B cell (primary cell): ENCODE results near the gene CRBN. TPM values are rescaled to one million over a fixed set of nuclear protein-coding genes. Genes with fewer than 3 reads are reported as not detected.
A peak's percentile ranks its signal among the peaks of the same experiment; 100 is the strongest.

Experiments
- ATAC-seq: fragments of 200-7000 bp; cut with Tn5 transposase; one replicate; pipeline ENCODE4 v1.10.0; 2021; ENCODE audit warnings: low read depth, mild to moderate bottlenecking, moderate number of reproducible peaks, moderate library complexity
- CTCF ChIA-PET: fragments of 350-600 bp; sonication (Branson Sonifier 250); formaldehyde crosslinking; loops from one replicate; lab custom pipeline; 2021; ENCODE audit warnings: antibody characterized with exemption, inconsistent platforms; lab: Charles Lee
- POLR2A ChIA-PET: fragments of 350-600 bp; sonication (Branson Sonifier 250); formaldehyde crosslinking; loops from one replicate; lab custom pipeline; 2021; ENCODE audit warnings: antibody characterized with exemption; lab: Charles Lee
- DNase-seq: peaks from one replicate; pipeline ENCODE4 v3.0.0; 2013
- H2AFZ ChIP-seq: 2 replicates; pipeline ENCODE4 v1.6.1; 2012; ENCODE audit warnings: mild to moderate bottlenecking, low read depth, low read length; ENCODE audit not compliant: insufficient read depth, poor library complexity, severe bottlenecking
- H3K27ac ChIP-seq, 2 donors: 1 replicate in 1 of 2; 2 replicates in 1 of 2; pipeline ENCODE4 v1.5.1; 2012 to 2013; ENCODE audit warnings: low read length in 2 of 2, mild to moderate bottlenecking in 2 of 2, moderate library complexity in 1 of 2
- H3K27me3 ChIP-seq, 4 experiments: fragments of 200-600 bp in 1 of 4; sonication (generic) in 1 of 4; replicated peaks in 1 of 4; 1 replicate in 2 of 4; 2 replicates in 2 of 4; pipeline versions ENCODE4 v1.6.1 to v1.7.0; 2013 to 2016; ENCODE audit warnings: low read length in 3 of 4, mild to moderate bottlenecking in 2 of 4, mixed read lengths in 1 of 4, moderate library complexity in 1 of 4; ENCODE audit not compliant: insufficient read depth in 4 of 4, control insufficient read depth in 3 of 4; ENCODE audit errors: control extremely low read depth in 1 of 4
- H3K36me3 ChIP-seq, 2 experiments: replicated peaks in 1 of 2; 1 replicate in 1 of 2; 2 replicates in 1 of 2; pipeline versions ENCODE4 v1.6.1 to v1.7.1; 2013; ENCODE audit warnings: low read length in 1 of 2; ENCODE audit not compliant: insufficient read depth in 2 of 2, control insufficient read depth in 1 of 2; ENCODE audit errors: control extremely low read depth in 1 of 2, extremely low read depth in 1 of 2
- H3K4me1 ChIP-seq, 2 donors: fragments of 200-600 bp in 1 of 2; sonication (generic) in 1 of 2; 1 replicate in 1 of 2; 2 replicates in 1 of 2; pipeline versions ENCODE4 v1.5.1 to v1.6.1; 2013 to 2017; ENCODE audit warnings: low read length in 2 of 2; ENCODE audit not compliant: control insufficient read depth in 2 of 2, insufficient read depth in 2 of 2
- H3K4me2 ChIP-seq: replicated peaks from 2 replicates; pipeline ENCODE3; 2012; ENCODE audit warnings: mild to moderate bottlenecking, low read depth, low read length; ENCODE audit not compliant: poor library complexity, severe bottlenecking
- H3K4me3 ChIP-seq, 5 experiments: fragments of 200-600 bp in 1 of 5; sonication (generic) in 1 of 5; 1 replicate in 3 of 5; 2 replicates in 2 of 5; pipeline versions ENCODE4 v1.5.1 to v1.7.0; 2011 to 2016; ENCODE audit warnings: low read length in 4 of 5, mild to moderate bottlenecking in 4 of 5, low read depth in 2 of 5, control low read depth in 1 of 5, moderate library complexity in 1 of 5; ENCODE audit not compliant: insufficient read depth in 1 of 5; ENCODE audit errors: control extremely low read depth in 1 of 5, extremely low read depth in 1 of 5
- H3K79me2 ChIP-seq: fragments of 200-600 bp; sonication (generic); one replicate; pipeline ENCODE4 v1.6.0; 2016; ENCODE audit warnings: low read length; ENCODE audit not compliant: control insufficient read depth, insufficient read depth
- H3K9ac ChIP-seq: fragments of 200-600 bp; sonication (generic); 2 replicates; pipeline ENCODE4 v1.6.1; 2017; ENCODE audit warnings: mild to moderate bottlenecking, low read length, moderate library complexity
- H3K9me3 ChIP-seq, 3 donors: one replicate each; pipeline versions ENCODE4 v1.6.1 to v1.7.1; 2013; ENCODE audit warnings: low read length in 2 of 3; ENCODE audit not compliant: control insufficient read depth in 2 of 3, insufficient read depth in 1 of 3; ENCODE audit errors: control extremely low read depth in 1 of 3
- H4K20me1 ChIP-seq: 2 replicates; pipeline ENCODE4 v1.6.0; 2012; ENCODE audit warnings: mild to moderate bottlenecking, low read length; ENCODE audit not compliant: insufficient read depth, control insufficient read depth, poor library complexity, severe bottlenecking
- H3K27ac Mint-ChIP-seq: one replicate; pipeline ENCODE4 v1.8.0; 2021; ENCODE audit warnings: mixed read lengths
- H3K27me3 Mint-ChIP-seq: one replicate; pipeline ENCODE4 v1.8.0; 2021; ENCODE audit warnings: mixed read lengths
- H3K4me1 Mint-ChIP-seq: one replicate; pipeline ENCODE4 v1.8.0; 2021; ENCODE audit warnings: mixed read lengths
- H3K4me3 Mint-ChIP-seq: one replicate; pipeline ENCODE4 v1.8.0; 2021; ENCODE audit warnings: mixed read lengths
- H3K9me3 Mint-ChIP-seq: one replicate; pipeline ENCODE4 v1.8.0; 2022; ENCODE audit warnings: mixed read lengths; ENCODE audit not compliant: insufficient read depth
- CTCF ChIP-seq: fragments of 200-600 bp; IDR thresholded peaks from one replicate; pipeline ENCODE4 v1.8.0; 2022; ENCODE audit warnings: antibody characterized with exemption, mild to moderate bottlenecking
- EZH2 ChIP-seq: IDR thresholded peaks from 2 replicates; pipeline ENCODE4 v1.6.1; 2012; ENCODE audit warnings: borderline replicate concordance, low read depth, mild to moderate bottlenecking, moderate library complexity, low read length; ENCODE audit not compliant: insufficient read depth, poor library complexity, severe bottlenecking
- WGBS: methylation state at CpG from one replicate; pipeline ENCODE4 v1.1.5; 2013; ENCODE audit warnings: missing lambda C conversion rate; ENCODE audit not compliant: insufficient coverage; 5-methylcytosine and 5-hydroxymethylcytosine counted together
- intact Hi-C: fragments of 100-400 bp; cut with micrococcal nuclease; formaldehyde crosslinking; loops from one replicate; pipeline ENCODE4 v1.10.0; 2022
- polyA plus RNA-seq: library from polyadenylated mRNA; depleted of rRNA; stranded (reverse); fragments of >200 nt; gene quantifications from 2 replicates; pipeline ENCODE4 v1.2.3, GENCODE V29; 2012
- total RNA-seq, 2 donors: library from RNA; stranded (reverse); fragments of 120-200 nt in 1 of 2; gene quantifications; 1 replicate in 1 of 2; 2 replicates in 1 of 2; pipeline versions ENCODE4 v1.2.3 to v1.2.4, GENCODE V29; 2013 to 2022

CRBN gene
- total and polyA plus RNA-seq, 2 donors (not counting 1 experiment from before 2014, with no cell fraction given) = 67.1 to 95.1 TPM

- H2AFZ ChIP-seq = peak overlapping the region; percentile 98
- CTCF ChIA-PET = interaction anchor here (1.4 kb wide), 1 partner anchor 45 kb away, joined by 3 read pairs; no protein-coding TSS in a partner anchor
- no peaks in the 10 kb centered on the region for H3K27me3 Mint-ChIP-seq
- no peak for ATAC-seq
- H3K4me2 ChIP-seq = peak overlapping the region; percentile 86
- H3K4me1 ChIP-seq = peaks cover 15 to 24% of the 10 kb centered on the region in 2 donors
- peaks cover 30% of the 10 kb centered on the region for H3K4me1 Mint-ChIP-seq
- peak overlapping the region; percentile 72 to 97 (median 86) for H3K4me3 ChIP-seq
- 31% methylated on average over 14 of the region's 20 CpGs for WGBS
- H3K27ac Mint-ChIP-seq = peak overlapping the region; percentile 97
- intact Hi-C loops = loop anchor here (2.0 to 5.0 kb wide), 2 partner anchors 17 to 1365 kb away; partner anchors contain the start of genes IL5RA and ITPR1
- no peak for DNase-seq
- H3K9ac ChIP-seq = peak overlapping the region; percentile 95
- H3K27me3 ChIP-seq = no peaks in the 10 kb centered on the region
- TF ChIP-seq EZH2 = no peak
- no peak for TF ChIP-seq CTCF
- no peaks in the 10 kb centered on the region for H3K9me3 Mint-ChIP-seq
- peaks cover 3 to 23% of the 10 kb centered on the region in 2 experiments for H3K36me3 ChIP-seq
- H3K79me2 ChIP-seq = peaks cover 51% of the 10 kb centered on the region
- POLR2A ChIA-PET = no interaction called here
- peak overlapping the region; percentile 97 for H3K4me3 Mint-ChIP-seq
- H4K20me1 ChIP-seq = no peaks in the 10 kb centered on the region
- peaks cover 0 to 4% (median 0%) of the 10 kb centered on the region in 3 donors for H3K9me3 ChIP-seq
- peak overlapping the region; percentile 89 to 97 for H3K27ac ChIP-seq
Observed at GRCh38 chr3:3127432-3128010, 52.0 kb downstream of the CRBN start.
